GM12878 (cell line): ENCODE data around the gene TOB1. TPM values are rescaled to one million over a fixed set of nuclear protein-coding genes. Genes with fewer than 3 reads are reported as not detected.
A peak's percentile ranks its signal among the peaks of the same experiment; 100 is the strongest.

Experiments
- BHLHE40 ChIP-seq, 2 experiments: fragments of 450-650 bp in 1 of 2; IDR thresholded peaks; 2 replicates each; pipeline ENCODE4 v1.6.1; 2011 to 2017; ENCODE audit warnings: low read depth in 2 of 2, borderline replicate concordance in 1 of 2, improper control_type of control experiment in 1 of 2, low read length in 1 of 2, mild to moderate bottlenecking in 1 of 2
- BMI1 ChIP-seq: fragments of 450-650 bp; IDR thresholded peaks from 2 replicates; pipeline ENCODE4 v1.6.1; 2016; ENCODE audit warnings: mild to moderate bottlenecking, moderate library complexity, borderline replicate concordance
- CBFB ChIP-seq: IDR thresholded peaks from 2 replicates; pipeline ENCODE4 v1.6.1; 2016; ENCODE audit warnings: antibody characterized with exemption, low read depth
- DPF2 ChIP-seq: fragments of 450-650 bp; IDR thresholded peaks from 2 replicates; pipeline ENCODE4 v1.6.1; 2017; ENCODE audit warnings: mild to moderate bottlenecking
- ELK1 ChIP-seq: IDR thresholded peaks from 2 replicates; pipeline ENCODE4 v1.6.1; 2012; ENCODE audit warnings: low read depth, low read length, improper control_type of control experiment
- FOXK2 ChIP-seq: fragments of 450-650 bp; IDR thresholded peaks from 2 replicates; pipeline ENCODE4 v1.6.1; 2017; ENCODE audit warnings: mild to moderate bottlenecking, moderate library complexity
- LARP7 ChIP-seq: fragments of 450-650 bp; IDR thresholded peaks from 2 replicates; pipeline ENCODE4 v1.6.1; 2017; ENCODE audit warnings: mild to moderate bottlenecking
- MTA2 ChIP-seq: fragments of 450-650 bp; IDR thresholded peaks from 2 replicates; pipeline ENCODE4 v1.6.1; 2016; ENCODE audit warnings: low read depth, mild to moderate bottlenecking, moderate library complexity
- NFYB ChIP-seq: IDR thresholded peaks from 2 replicates; pipeline ENCODE4 v1.6.1; 2011; ENCODE audit warnings: low read depth, mild to moderate bottlenecking, low read length, improper control_type of control experiment, moderate library complexity; ENCODE audit not compliant: insufficient read depth
- NKRF ChIP-seq: fragments of 450-650 bp; conservative IDR thresholded peaks from 2 replicates; pipeline ENCODE4 v1.6.1; 2017; ENCODE audit warnings: mild to moderate bottlenecking, moderate library complexity
- PAX5 ChIP-seq: IDR thresholded peaks from 2 replicates; pipeline ENCODE4 v1.6.1; 2011; ENCODE audit warnings: low read depth, low read length, borderline replicate concordance
- PAX8 ChIP-seq: fragments of 450-650 bp; IDR thresholded peaks from 2 replicates; pipeline ENCODE4 v1.6.1; 2017; ENCODE audit warnings: mild to moderate bottlenecking, moderate library complexity
- PBX3 ChIP-seq: IDR thresholded peaks from 2 replicates; pipeline ENCODE4 v1.6.1; 2011; ENCODE audit warnings: mild to moderate bottlenecking, low read depth, low read length, moderate library complexity; ENCODE audit not compliant: insufficient replicate concordance
- POLR2AphosphoS5 ChIP-seq: IDR thresholded peaks from 2 replicates; pipeline ENCODE4 v1.6.1; 2011; ENCODE audit warnings: mild to moderate bottlenecking, low read length, inconsistent platforms
- POU2F2 ChIP-seq: IDR thresholded peaks from 3 replicates; pipeline ENCODE4 v1.6.1; 2011; ENCODE audit warnings: low read depth, mild to moderate bottlenecking, low read length, borderline replicate concordance
- RUNX3 ChIP-seq: IDR thresholded peaks from 2 replicates; pipeline ENCODE4 v1.6.1; 2012; ENCODE audit warnings: low read length, inconsistent platforms
- STAT3 ChIP-seq: IDR thresholded peaks from 2 replicates; pipeline ENCODE4 v1.6.1; 2011; ENCODE audit warnings: low read depth, low read length, improper control_type of control experiment
- TAF1 ChIP-seq: IDR thresholded peaks from 2 replicates; pipeline ENCODE4 v1.6.1; 2011; ENCODE audit warnings: mild to moderate bottlenecking, low read depth, low read length, borderline replicate concordance
- TARDBP ChIP-seq: IDR thresholded peaks from 2 replicates; pipeline ENCODE4 v1.6.1; 2016; ENCODE audit warnings: borderline replicate concordance
- TCF12 ChIP-seq: IDR thresholded peaks from 2 replicates; pipeline ENCODE4 v1.6.1; 2011; ENCODE audit warnings: low read depth, mild to moderate bottlenecking, low read length
- TCF7 ChIP-seq: IDR thresholded peaks from 2 replicates; pipeline ENCODE4 v1.6.1; 2014; ENCODE audit warnings: antibody characterized with exemption, borderline replicate concordance
- ZBED1 ChIP-seq: IDR thresholded peaks from 2 replicates; pipeline ENCODE4 v1.6.1; 2016; ENCODE audit warnings: borderline replicate concordance
- ZNF207 ChIP-seq: fragments of 450-650 bp; IDR thresholded peaks from 2 replicates; pipeline ENCODE4 v1.6.1; 2014; ENCODE audit warnings: antibody characterized with exemption, mild to moderate bottlenecking, borderline replicate concordance
- ZNF217 ChIP-seq: fragments of 450-650 bp; IDR thresholded peaks from 2 replicates; pipeline ENCODE4 v1.6.1; 2017; ENCODE audit warnings: antibody characterized with exemption, mild to moderate bottlenecking
- ZNF622 ChIP-seq: fragments of 450-650 bp; IDR thresholded peaks from 2 replicates; pipeline ENCODE4 v1.6.1; 2017; ENCODE audit warnings: mild to moderate bottlenecking, inconsistent platforms
- polyA plus RNA-seq, 11 experiments: library from polyadenylated mRNA; depleted of rRNA in 4 of 11; unstranded in 6 of 11; stranded (reverse) in 5 of 11; fragments of >200 nt; fragmentation: Nextera tagmentation in 4 of 11; fragmentation: Illumina TruSeq in 1 of 11; extraction: Ambion mirVana in 4 of 11; extraction: Trizol in 1 of 11; gene quantifications; 1 replicate in 1 of 11; 2 replicates in 10 of 11; pipeline versions ENCODE4 v1.2.1 to v1.2.3, GENCODE V29; 2011 to 2016; ENCODE audit warnings: inconsistent platforms in 2 of 11, missing spikeins in 2 of 11, low read depth in 1 of 11
- total RNA-seq, 4 experiments: library from RNA; depleted of rRNA in 3 of 4; stranded (reverse); fragments of >200 nt in 3 of 4; fragmentation: Illumina TruSeq in 1 of 4; extraction: Trizol in 1 of 4; gene quantifications; 2 replicates each; pipeline versions ENCODE4 v1.2.1 to v1.2.3, GENCODE V29; 2013 to 2021

TOB1 gene
- total and polyA plus RNA-seq, 10 of the 15 experiments (the other 5 are each of a cell fraction or from before 2014, with no cell fraction given), result 5.0 to 32.4 (median 13.7) TPM

GRCh38 chr17:50867363-50868139 is 1.4 kb upstream of the TOB1 start (continued):
- TF ChIP-seq TCF7, result no peak
- TF ChIP-seq CBFB, result peak; percentile 80
- TF ChIP-seq TARDBP, result no peak
- peak; percentile 69 for TF ChIP-seq MTA2
- peak; percentile 60; the same call in 1 of the 2 replicates for TF ChIP-seq ZNF207
- TF ChIP-seq PAX8, result no peak
- TF ChIP-seq DPF2, result peak; percentile 70
- TF ChIP-seq POU2F2, result 0 out of 3 replicates have a peak, but pooled peaks have one; percentile 54
- peak; percentile 22; the same call in 1 of the 2 replicates for TF ChIP-seq STAT3
- TF ChIP-seq POLR2AphosphoS5, result peak; percentile 19
- TF ChIP-seq NFYB, result peak; percentile 100
- TF ChIP-seq RUNX3, result peak; percentile 90
- peak; percentile 54; the same call in 1 of the 2 replicates for TF ChIP-seq TAF1
- peak; percentile 83; the same call in 1 of the 2 replicates for TF ChIP-seq BMI1
- TF ChIP-seq ZNF622, result no peak
- 0 out of 2 replicates have a peak, but pooled peaks have one; percentile 12 for TF ChIP-seq ZNF217
- TF ChIP-seq PAX5, result peak; percentile 36; the same call in 1 of the 2 replicates
- TF ChIP-seq NKRF, result peak; percentile 79
- TF ChIP-seq PBX3, result peak; percentile 1
- TF ChIP-seq BHLHE40 (IDR thresholded peaks at IDR 0.05; ENCODE audit: borderline replicate concordance in 1 of 2, low read depth in 2 of 2, low read length in 1 of 2), result peak; percentile 25 to 62; a peak in 3 of 4 replicates
- 0 out of 2 replicates have a peak, but pooled peaks have one; percentile 45 for TF ChIP-seq LARP7
- TF ChIP-seq TCF12, result peak; percentile 79; the same call in 1 of the 2 replicates
- TF ChIP-seq ZBED1, result peak; percentile 31; the same call in 1 of the 2 replicates
- peak; percentile 72 for TF ChIP-seq FOXK2
- TF ChIP-seq ELK1, result no peak
